HL-60/S4 treated with phorbol 12-myristate 13-acetate at 8.2 ng/mL for 4 days and 3 days (cell line): ENCODE data around the gene SUGP2.

ENCODE experiments used
- in situ Hi-C: fragments of 300-500 bp; cut with MboI; formaldehyde crosslinking; loops from 2 replicates; pipeline ENCODE4 v1.15.0; 2022; ENCODE audit warnings: low sequenced_read_pairs

SUGP2 gene

DNA sequence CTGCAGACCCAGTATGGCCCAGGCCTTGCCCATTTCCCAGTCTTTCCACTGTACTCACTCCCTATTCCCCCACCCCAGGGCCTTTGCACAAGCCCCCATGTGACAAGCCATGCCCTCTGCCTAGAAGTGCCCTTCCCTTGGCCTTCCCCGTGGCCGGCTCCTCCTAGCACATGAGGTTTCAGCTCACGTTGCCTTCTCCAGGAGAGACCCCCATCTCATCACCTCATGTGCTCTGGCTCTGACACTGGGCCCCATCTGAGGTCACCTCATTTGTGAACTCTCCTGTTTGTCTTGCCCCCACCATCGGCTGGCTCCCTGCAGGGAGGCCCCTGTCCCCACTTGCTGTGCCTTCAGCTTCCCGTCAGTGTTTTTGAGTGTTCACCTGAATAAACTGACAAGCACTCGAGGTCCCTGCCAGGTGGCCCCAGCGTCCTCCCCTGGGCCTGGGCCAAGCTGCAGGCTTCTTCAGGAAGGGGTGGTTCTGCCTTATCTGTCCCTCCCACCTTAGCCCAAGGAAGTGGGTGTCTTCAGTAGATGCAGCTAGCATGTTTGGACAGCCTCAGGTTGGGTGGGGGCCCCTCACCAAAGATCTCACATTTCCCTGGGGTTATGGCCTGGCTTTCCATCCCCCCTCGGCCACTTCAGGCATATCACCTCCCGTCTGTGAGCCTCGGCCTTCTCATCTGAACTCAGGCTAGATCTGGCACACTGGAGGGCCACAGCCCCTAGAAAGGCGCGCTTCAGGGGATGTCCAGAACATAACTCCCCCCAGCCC lies 26.7 kb upstream of the SUGP2 start:
- in situ Hi-C loops: no loop called here

DNA sequence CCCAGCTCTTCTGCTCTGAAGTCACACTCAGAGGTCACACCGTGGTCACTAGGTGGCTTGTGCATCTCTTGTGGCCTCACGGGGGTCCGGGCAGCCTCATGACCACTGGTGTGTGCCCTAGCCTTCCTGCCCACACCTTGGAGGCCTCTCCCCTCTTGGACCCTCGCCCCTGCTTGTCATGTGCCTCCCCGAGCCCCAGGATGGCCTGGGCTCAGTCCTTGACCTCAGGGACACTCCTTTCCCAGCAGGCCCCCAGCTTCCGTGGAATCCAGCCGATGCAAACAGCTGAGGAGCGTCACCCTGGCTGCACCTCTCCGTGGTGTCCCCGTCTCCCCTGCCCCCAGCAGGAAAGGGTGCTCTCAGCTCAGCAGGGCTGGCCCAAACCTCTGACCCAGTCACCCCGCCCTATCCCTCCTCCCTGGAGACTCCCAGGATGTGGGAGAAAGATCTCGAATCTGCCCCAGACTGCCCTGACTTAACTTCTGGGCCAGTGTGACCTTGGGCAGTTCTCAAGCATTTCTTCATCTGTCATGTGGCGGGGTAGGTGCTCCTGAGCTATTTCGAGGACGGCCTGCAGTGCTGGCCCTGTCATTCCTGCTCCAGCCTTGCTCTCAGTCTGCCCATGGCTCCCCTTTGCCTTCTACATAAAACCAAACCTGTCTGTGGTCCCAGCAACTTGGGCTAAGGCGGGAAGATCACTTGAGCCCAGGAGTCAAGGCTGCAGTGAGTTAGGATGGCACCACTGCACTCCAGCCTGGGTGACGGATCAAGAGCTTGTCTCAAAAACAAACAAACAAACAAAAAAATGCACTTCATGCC lies 25.9 kb upstream of the SUGP2 start:
- in situ Hi-C loops: no loop called here

DNA sequence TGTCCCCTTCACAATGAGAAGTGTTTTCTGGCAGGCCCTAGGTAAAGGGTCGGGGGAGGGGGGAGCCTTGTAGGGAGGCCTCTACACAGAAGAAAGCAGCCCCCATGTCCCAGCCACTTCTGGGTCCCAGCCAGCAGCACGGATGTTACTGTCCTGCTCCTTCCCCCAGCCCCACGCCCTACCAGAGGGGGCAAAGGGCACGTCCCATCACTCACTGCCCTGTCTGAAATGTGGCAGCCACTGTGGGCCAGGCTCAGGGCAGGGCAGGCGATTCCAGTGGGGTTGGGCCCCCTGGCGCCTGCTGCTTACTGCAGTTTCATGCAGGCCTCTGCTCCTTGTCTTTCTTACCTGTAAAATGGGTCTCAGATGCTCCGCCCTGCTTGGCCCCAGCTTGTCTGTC lies 24.4 kb upstream of the SUGP2 start:
- in situ Hi-C loops: no loop called here

DNA sequence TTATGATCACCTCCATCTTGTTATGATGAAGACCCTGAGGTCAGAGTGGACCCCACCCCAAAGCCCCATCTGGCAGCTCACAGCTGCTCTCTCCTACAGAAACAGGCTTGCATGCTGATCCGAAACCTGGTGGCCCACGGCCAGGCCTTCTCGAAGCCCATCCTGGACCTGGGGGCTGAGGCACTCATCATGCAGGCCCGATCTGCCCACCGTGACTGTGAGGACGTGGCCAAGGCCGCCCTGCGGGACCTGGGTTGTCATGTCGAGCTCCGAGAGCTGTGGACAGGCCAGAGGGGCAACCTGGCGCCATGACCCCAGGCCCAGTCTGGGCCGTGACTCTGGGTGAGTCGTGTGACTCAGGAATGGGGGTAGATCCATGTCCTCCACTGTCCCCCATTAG lies 24.0 kb upstream of the SUGP2 start:
- in situ Hi-C loops: no loop called here

DNA sequence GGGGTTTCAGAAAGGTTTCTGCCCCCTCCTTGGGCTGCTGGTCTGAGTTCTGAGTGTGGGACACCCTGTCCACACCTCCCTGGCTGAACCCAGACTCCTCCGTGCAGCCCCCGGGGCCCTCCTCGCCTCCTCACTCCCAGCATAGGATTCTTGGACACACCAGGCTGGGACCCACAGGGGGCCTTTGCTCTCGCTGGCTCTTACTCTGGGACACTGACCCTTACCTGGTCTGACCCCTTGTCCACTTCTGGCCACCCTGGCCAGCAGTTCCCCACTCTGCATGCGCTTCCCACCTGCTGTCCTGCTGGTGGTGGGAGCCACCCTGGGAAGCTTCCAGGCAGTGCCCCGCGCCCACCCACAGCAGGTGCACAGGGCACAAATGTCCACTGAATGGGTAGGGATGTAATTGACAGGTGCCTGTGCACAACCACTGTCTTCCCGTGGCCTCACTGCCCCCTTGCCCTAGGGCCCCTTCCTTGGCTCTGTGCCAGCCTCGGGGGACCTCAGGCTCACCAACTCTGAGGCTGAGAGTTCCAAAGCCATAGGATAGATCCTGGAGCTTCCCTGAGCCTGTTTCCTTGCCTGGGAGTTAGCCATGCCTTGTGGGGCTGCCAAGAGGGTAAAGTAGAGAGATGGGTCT lies 23.4 kb upstream of the SUGP2 start:
- in situ Hi-C loops: no loop called here

DNA sequence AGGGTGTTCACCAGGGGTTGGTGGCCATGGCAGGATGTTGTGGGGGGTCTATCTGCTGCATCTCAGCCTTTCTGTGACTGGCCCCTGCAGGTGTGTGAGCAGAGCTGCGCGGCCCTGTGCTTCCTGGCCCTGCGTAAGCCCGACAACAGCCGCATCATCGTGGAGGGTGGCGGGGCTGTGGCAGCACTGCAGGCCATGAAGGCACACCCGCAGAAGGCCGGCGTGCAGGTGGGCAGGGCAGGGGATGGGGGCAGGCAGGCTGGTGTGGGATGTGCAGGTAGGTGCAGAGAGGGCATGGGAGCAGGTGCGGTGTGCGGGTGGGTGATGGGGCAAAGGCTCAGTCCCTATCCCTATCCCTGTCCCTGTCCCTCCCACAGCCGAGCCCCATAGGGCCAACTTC lies 22.4 kb upstream of the SUGP2 start:
- in situ Hi-C loops: no loop called here

DNA sequence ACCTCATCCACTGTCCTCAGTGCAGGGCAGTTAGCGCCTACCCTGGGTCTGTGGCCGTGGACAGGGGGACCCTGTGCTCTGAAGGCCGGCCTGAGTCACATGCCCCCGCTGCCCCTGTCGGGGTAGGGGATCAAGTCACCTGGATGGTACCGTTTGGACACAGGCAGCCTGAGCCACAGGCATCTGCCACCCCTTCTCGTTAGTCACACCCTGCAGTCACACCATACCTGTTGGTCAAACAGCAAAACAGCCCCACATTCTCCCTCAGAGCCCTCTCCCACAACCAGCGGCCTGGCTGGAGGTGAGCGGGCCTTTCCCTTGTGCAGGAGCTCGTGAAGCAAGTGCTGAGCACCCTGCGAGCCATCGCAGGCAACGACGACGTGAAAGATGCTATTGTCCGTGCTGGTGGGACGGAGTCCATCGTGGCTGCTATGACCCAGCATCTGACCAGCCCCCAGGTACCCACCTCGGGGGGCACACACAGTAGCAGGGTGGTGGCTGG lies 21.7 kb upstream of the SUGP2 start:
- in situ Hi-C loops: no loop called here

DNA sequence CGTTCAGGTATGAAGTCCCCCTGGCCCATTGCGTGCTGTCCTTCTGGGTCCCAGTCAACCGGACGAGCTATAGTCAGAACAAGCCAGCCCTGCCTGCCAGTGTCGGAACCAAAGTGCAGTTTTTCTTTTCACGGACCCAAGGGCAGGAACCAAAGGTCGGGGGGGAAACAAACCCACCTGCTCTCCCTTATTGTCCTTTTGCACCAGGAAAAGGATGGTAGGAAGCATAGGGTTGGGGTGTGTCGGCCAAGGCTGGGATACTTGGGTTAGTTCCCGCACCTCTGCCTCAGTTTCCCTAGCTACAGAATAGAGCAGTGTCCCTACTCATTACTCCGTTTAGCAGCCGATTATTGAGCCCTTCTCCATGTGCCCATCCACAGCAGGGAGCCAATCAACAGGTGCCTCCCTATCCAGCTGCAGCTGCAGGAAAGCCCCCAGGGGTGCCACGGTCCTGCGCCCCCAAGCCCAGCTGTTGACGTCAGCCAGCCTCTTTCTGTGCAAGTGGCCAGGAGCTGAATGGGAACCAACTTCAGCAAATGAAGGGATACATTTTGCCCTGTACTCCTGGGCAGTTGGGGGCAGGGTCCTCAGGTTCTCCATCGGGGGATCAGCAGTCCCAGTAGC lies 21.1 kb upstream of the SUGP2 start:
- in situ Hi-C loops: no loop called here

DNA sequence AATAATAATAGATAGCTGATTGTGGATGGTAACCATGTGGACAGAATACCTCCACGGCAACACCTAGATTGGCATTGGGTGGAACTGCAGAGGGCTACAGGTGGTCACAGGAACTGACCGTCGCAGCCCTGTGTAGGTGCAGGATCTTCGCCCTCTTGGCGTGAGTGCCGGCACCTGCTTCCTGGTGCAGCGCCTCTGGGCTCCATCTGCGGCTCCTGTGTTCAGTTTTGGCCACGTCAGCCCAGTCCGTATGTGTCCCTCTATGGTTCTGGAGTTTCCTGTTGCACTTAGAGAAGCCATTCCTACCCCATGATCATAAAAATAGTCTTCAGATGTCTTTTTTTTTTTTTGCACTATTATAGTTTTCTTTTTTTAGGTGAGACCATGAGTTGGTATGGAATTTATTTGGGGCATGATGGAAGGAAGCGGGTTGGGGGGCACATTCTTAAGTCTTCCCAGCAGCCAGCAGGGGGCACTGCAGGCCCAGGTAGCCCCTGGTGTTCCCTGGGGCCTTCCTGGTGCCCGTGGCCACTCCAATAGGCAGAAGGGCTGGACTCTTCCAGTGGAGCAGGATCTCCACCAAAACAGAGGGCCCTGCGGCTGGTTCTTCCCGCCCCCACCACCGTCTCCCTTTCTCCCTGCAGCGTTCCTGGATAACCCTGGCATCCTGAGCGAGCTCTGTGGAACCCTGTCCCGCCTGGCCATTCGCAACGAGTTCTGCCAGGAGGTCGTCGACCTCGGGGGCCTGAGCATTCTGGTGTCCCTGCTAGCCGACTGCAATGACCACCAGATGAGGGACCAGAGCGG lies 20.4 kb upstream of the SUGP2 start:
- in situ Hi-C loops: no loop called here

DNA sequence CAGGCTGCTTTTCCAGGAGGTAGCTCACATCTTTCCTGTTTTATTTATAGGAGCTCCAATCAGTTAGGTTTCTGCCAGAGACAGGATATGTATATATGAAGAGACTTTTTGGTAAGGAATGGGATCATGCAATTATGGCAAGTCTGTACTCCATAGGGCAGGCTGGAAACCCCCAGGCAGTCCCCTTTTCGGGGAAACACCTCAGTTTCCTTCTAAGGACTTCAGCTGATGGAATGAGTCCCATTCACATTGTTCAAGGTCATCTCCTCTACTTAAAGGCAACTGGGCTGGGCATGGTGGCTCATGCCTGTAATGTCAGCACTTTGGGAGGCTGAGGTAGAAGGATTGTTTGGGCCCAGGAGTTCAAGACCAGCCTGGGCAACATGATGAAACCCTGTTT lies 19.6 kb upstream of the SUGP2 start:
- in situ Hi-C loops: no loop called here

DNA sequence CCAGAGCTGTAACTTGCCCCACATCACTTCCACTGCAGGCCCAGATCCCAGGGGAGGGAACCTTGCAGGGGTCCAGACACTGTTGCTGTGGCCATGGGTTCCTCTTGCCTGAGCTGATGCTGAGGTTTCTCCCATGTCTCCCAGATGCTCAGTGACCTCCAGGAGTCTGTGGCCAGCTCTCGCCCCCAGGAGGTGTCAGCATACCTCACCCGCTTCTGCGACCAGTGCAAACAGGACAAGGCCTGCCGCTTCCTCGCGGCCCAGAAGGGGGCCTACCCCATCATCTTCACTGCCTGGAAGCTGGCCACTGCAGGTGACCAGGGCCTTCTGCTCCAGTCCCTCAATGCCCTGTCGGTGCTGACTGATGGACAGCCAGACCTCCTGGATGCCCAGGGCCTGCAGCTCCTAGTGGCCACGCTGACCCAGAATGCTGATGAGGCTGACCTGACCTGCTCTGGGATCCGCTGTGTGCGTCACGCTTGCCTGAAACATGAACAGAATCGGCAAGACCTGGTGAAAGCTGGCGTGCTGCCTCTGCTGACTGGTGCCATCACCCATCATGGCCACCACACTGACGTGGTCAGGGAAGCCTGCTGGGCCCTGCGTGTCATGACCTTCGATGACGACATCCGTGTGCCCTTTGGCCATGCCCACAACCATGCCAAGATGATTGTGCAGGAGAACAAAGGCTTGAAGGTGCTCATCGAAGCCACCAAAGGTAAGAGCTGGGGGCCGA lies 18.3 kb upstream of the SUGP2 start:
- in situ Hi-C loops: no loop called here

DNA sequence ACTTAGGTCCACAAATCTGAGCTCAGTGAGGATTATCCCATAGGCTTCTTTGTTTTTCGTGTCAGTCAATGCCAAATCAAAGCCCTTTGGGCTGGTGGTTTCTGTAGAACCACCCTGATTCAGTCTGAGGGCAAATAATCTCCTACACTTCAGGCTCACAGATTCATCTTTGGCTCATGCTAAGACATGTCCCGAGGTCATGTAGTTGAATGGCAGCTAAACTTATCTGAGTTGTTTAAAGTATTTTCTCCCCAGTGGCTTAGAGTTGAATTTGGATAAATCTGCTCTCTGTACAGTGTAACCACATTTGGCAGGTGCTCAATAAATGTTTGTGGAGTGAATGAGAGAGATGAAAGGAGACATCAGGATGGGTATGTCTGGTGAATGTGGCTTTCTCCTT lies 17.4 kb upstream of the SUGP2 start:
- in situ Hi-C loops: no loop called here

DNA sequence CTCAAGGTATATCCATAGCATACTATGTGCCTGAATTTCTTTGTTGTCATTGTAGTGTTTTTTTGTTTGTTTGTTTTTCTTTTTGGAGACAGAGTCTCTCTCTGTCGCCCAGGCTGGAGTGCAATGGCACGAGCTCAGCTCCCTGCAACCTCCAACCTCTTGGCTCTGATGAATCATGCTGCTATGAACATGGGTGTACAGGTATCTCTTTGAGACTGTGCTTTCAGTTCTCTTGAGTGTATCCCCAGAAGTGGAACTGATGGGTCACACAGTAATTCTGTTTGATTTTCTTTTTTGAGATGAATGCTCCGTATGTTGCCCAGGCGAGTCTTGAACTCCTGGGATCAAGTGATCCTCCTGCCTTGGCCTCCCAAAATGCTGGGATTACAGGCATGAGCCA lies 16.8 kb upstream of the SUGP2 start:
- in situ Hi-C loops: no loop called here

DNA sequence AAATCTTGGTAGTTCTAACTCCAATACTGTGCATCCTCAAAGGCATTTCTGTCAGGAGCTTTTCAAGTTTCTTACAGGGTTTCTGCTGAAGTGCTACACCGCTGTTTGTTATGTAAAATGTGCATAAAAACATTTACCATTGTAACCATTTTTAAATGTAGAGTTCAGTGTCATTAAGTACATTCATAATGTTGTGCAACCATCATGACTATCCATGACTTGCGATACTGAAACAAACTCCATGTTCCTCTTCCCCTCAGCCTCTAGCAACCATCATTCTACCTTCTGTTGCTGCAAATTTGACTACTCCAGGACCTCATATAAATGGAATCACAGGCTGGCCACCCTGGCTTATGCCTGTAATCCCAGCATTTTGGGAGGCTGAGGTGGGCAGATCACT lies 16.1 kb upstream of the SUGP2 start:
- in situ Hi-C loops: no loop called here

DNA sequence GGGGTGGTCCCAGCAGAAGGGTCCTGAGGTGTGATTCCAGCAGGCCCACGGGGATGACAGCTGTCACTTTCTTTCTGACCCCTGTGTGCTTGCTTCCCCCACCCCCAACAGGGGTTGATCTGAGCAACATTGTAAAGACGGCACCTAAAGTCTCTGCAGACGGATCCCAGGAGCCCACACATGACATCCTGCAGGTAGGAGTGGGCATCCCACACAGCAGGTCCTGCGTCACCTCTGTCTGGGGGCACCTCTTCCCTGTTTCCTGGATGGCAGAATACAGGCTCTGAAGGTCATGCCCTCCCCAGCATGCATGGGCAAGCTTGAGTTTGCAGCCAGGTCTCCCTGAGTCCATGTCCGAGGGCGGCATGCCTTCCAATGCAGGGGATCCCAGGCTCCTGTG lies 10.6 kb upstream of the SUGP2 start:
- in situ Hi-C loops: no loop called here

DNA sequence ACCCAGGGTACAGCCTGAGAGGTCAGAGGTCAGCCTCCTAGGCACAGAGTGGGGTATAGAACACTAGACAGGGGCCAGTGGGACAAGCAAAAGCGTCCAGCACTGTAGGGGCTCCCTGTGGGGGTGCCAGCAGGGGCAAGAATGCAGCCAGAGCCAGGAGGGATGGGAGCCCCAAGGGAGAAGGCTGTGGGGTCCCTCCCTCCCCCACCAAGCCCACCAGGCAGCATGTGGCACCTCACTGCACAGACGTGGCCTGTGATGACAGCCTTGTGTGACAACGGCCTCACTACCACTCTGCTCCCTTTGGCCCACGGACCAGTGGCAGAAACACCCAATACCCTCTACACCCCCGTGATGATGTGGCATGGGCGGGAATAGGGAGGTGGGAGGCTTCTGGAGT lies 10.2 kb upstream of the SUGP2 start:
- in situ Hi-C loops: no loop called here

DNA sequence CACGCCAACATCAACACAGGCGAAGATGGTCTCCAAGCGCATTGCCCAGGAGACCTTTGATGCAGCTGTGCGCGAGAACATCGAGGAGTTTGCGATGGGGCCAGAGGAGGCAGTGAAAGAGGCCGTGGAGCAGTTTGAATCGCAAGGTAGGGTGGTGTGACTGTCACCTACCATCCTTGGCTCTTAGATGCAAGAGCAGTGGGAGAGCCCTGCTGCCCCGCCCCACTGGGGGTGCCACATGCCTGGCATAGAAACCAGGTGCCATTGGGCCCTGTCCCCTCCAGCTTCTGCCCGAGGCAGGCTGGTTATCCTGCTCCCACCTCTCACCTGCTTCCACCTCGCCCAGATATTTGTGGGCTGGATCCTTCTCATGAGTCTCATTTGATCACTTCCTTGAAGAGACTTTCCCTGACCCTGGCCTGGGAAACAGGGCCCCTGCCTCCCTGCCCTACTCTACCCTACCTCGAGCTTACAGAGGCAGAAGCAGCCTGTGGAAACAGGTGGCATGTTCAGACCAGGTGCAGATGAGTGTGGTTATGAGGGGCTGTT lies 9.5 kb upstream of the SUGP2 start:
- in situ Hi-C loops: no loop called here

DNA sequence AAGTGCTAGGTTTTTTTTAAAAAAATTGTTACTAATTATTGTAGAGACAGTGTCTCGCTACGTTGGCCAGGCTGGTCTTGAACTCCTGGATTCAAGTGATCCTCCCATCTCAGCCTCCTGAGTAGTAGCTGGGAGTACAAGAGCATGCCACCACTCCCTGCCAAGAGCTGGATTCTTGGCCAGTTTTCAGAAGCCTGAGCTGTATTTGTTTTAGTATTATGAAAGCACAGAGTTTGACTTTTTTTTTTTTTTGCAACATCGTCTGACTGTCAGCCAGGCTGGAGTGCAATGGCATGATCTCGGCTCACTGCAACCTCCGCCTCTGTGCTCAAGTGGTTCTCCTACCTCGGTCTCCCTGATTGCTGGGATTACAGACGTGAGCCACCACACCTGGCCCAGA lies 7.1 kb upstream of the SUGP2 start:
- in situ Hi-C loops: no loop called here

DNA sequence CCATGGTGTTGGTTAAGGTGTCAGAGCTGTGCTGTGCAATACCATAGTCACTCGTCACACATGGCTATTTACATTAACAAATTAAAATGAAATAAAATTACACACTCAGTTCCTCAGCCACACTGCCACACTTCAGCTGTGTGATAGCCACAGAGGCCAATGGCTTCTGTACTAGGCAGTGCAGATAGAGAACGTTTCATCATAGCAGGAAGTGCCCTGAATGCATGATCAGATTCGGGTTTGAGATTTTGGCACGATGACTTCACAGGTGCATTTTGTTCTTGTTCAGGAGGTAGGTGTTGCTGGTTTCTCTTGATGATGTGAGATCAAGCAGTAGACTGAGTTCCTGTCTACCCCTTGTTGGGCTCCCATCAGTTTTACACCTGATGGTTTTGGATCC lies 6.6 kb upstream of the SUGP2 start:
- in situ Hi-C loops: no loop called here

DNA sequence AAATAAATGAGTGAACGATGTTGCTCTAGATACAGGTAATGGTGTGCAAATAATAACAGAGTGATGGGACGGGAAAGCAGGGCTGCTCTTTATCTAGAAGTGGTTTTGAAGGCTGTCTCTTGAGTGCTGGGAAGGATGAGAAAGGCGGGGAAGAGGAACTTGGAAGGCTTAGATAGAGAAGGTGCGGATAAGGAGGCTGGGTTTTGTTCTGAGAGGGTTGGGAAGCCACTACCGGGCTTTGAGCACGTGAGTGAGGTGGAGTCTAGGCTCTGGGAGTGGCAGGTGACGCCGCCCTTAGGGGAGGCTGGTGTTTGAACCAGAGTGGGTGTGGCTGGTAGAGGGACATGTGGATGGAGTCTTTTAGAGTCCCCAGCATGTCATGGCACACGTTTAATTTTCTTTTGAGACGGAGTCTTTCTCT lies 897 bp upstream of the SUGP2 start:
- in situ Hi-C loops: no loop called here
